Measurements from ENCODE around the gene TMEM86B.

GRCh38 chr19:55188625-55189024, 39.9 kb downstream of the TMEM86B start:
- TF ChIP-seq CTCF (IDR thresholded peaks at IDR 0.05) (no peak), POLR2A (IDR thresholded peaks at IDR 0.05) (no peak)

Measured in thyroid gland (tissue), 4 donors.